ENCODE data around the gene CTNNA3.

DNA sequence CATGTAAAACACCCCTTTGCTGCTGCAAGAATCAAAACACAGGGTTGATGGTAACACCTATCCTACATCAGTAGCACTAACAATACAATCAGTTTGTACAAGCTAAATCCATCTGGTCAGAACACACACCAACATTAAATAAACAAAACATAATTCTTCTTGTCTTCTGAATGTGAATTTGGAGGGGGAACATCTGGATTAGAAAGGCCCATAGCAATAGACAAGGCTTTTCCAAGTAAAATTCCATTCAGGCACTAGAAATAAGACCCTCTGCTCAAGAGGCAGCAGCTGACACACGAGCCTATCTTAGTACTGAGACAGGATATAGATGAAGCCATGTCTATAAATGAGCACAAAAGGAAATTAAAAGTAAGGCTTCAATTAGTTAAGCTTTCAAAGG lies 1610.1 kb downstream of the CTNNA3 start:
- TF ChIP-seq, protein P1, sequence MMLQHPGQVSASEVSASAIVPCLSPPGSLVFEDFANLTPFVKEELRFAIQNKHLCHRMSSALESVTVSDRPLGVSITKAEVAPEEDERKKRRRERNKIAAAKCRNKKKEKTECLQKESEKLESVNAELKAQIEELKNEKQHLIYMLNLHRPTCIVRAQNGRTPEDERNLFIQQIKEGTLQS (IDR thresholded peaks at IDR 0.05): no peak
- TF ChIP-seq, protein P2, sequence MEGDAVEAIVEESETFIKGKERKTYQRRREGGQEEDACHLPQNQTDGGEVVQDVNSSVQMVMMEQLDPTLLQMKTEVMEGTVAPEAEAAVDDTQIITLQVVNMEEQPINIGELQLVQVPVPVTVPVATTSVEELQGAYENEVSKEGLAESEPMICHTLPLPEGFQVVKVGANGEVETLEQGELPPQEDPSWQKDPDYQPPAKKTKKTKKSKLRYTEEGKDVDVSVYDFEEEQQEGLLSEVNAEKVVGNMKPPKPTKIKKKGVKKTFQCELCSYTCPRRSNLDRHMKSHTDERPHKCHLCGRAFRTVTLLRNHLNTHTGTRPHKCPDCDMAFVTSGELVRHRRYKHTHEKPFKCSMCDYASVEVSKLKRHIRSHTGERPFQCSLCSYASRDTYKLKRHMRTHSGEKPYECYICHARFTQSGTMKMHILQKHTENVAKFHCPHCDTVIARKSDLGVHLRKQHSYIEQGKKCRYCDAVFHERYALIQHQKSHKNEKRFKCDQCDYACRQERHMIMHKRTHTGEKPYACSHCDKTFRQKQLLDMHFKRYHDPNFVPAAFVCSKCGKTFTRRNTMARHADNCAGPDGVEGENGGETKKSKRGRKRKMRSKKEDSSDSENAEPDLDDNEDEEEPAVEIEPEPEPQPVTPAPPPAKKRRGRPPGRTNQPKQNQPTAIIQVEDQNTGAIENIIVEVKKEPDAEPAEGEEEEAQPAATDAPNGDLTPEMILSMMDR (IDR thresholded peaks at IDR 0.05; ENCODE audit: low read depth, low read length, missing input control): no peak
- TF ChIP-seq HNF4A (conservative IDR thresholded peaks at IDR 0.05): no peak
- no peak for TF ChIP-seq YY1 (IDR thresholded peaks at IDR 0.05)
- no peak for TF ChIP-seq EGR1 (IDR thresholded peaks at IDR 0.05; ENCODE audit: low read depth in 2 of 2)
- TF ChIP-seq GABPA (IDR thresholded peaks at IDR 0.05 in 1 of 2, conservative IDR thresholded peaks at IDR 0.05 in 1 of 2): no peak
